OCI-LY1 (cell line): ENCODE measurements around the gene SMIM29.

Source experiments
- EZH2 ChIP-seq: fragments of 200-600 bp; sonication (generic), shearing (Covaris generic); IDR thresholded peaks from 2 replicates; pipeline ENCODE4 v1.8.0; 2017; ENCODE audit warnings: borderline replicate concordance, mixed run types, mild to moderate bottlenecking, antibody characterized with exemption, low read length, moderate library complexity, mixed read lengths
- TF ChIP-seq, protein P1 (sequence below): fragments of 200-600 bp; sonication (generic), shearing (Covaris generic); IDR thresholded peaks from 2 replicates; pipeline ENCODE4 v1.5.1; 2017; ENCODE audit warnings: mild to moderate bottlenecking, antibody characterized with exemption, low read length, moderate library complexity, mixed read lengths

DNA sequence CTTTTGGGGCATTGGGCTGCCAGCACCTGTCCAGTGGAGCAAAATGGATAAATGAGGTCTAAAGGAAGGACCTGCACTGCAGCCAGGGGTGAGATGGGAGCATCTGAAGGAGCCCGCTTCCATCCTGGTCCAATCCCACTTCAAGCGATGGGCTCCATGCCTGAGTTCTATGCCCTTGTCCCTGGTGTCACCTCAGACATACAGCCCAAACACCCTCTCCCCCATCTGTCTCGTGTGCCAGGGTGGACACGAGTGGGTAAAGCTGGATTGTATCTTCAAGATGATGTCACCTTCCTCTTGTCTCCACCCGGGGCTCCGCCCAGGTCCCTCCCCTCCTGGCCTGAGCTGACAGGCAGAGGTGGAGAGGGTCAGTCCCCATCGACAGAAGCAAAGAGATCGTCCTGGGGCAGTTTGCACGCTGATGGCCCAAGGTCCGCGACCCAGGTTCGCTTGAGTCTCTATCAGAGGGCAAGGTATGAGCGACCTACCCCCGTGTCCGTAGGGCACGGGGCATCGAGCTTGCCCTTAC, 544 bp downstream of the SMIM29 start:
- TF ChIP-seq, protein P1, sequence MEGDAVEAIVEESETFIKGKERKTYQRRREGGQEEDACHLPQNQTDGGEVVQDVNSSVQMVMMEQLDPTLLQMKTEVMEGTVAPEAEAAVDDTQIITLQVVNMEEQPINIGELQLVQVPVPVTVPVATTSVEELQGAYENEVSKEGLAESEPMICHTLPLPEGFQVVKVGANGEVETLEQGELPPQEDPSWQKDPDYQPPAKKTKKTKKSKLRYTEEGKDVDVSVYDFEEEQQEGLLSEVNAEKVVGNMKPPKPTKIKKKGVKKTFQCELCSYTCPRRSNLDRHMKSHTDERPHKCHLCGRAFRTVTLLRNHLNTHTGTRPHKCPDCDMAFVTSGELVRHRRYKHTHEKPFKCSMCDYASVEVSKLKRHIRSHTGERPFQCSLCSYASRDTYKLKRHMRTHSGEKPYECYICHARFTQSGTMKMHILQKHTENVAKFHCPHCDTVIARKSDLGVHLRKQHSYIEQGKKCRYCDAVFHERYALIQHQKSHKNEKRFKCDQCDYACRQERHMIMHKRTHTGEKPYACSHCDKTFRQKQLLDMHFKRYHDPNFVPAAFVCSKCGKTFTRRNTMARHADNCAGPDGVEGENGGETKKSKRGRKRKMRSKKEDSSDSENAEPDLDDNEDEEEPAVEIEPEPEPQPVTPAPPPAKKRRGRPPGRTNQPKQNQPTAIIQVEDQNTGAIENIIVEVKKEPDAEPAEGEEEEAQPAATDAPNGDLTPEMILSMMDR: no peak
- no peak for TF ChIP-seq EZH2
